Renal pelvis (tissue), 4 donors: Measurements from ENCODE around the gene GRID2IP. TPM values are rescaled to one million over a fixed set of nuclear protein-coding genes. Genes with fewer than 3 reads are reported as not detected.

Experiments
- DNase-seq: peaks from one replicate; pipeline ENCODE4 v3.0.0-alpha.2; 2013
- polyA plus RNA-seq, 3 donors: library from polyadenylated mRNA; unstranded; fragments of 120-200 nt; gene quantifications; one replicate each; pipeline ENCODE4 v1.2.1, GENCODE V29; 2013; ENCODE audit not compliant: insufficient read length in 3 of 3

Gene GRID2IP
- polyA plus RNA-seq, 3 donors, result 0.63 to 1.3 (median 0.90) TPM

- no peak for DNase-seq
Observed at GRCh38 chr7:6563936-6564770, 12.9 kb upstream of the GRID2IP start.

- DNase-seq, result no peak
Observed at GRCh38 chr7:6562106-6562505, 10.8 kb upstream of the GRID2IP start.

- no peak for DNase-seq
Observed at GRCh38 chr7:6559896-6560295, 8.6 kb upstream of the GRID2IP start.

GRCh38 chr7:6558837-6559236 lies 7.6 kb upstream of the GRID2IP start:
- no peak for DNase-seq

- DNase-seq, result no peak
Observed at GRCh38 chr7:6556196-6556595, 4.9 kb upstream of the GRID2IP start.

GRCh38 chr7:6554848-6555247 lies 3.6 kb upstream of the GRID2IP start:
- no peak for DNase-seq

GRCh38 chr7:6553448-6554044 lies 2.3 kb upstream of the GRID2IP start:
- no peak for DNase-seq

- no peak for DNase-seq
Observed at GRCh38 chr7:6547400-6547799, 3.9 kb downstream of the GRID2IP start.

GRCh38 chr7:6546498-6547251 lies 4.6 kb downstream of the GRID2IP start:
- DNase-seq, result no peak

GRCh38 chr7:6545398-6546126 lies 5.7 kb downstream of the GRID2IP start:
- DNase-seq, result no peak

GRCh38 chr7:6542368-6542767 lies 8.9 kb downstream of the GRID2IP start:
- DNase-seq, result no peak

- DNase-seq, result no peak
Observed at GRCh38 chr7:6536262-6537260, 14.7 kb downstream of the GRID2IP start.

GRCh38 chr7:6533893-6534495 lies 17.3 kb downstream of the GRID2IP start:
- no peak for DNase-seq

- no peak for DNase-seq
Observed at GRCh38 chr7:6532516-6532915, 18.7 kb downstream of the GRID2IP start.

- DNase-seq, result no peak
Observed at GRCh38 chr7:6531492-6532279, 19.6 kb downstream of the GRID2IP start.

GRCh38 chr7:6530626-6531491 lies 20.4 kb downstream of the GRID2IP start:
- DNase-seq, result no peak

GRCh38 chr7:6529643-6530042 lies 21.6 kb downstream of the GRID2IP start:
- no peak for DNase-seq

GRCh38 chr7:6528401-6529130 lies 22.7 kb downstream of the GRID2IP start:
- no peak for DNase-seq
